Measurements from ENCODE around the gene NBR1.

The NBR1 gene

DNA sequence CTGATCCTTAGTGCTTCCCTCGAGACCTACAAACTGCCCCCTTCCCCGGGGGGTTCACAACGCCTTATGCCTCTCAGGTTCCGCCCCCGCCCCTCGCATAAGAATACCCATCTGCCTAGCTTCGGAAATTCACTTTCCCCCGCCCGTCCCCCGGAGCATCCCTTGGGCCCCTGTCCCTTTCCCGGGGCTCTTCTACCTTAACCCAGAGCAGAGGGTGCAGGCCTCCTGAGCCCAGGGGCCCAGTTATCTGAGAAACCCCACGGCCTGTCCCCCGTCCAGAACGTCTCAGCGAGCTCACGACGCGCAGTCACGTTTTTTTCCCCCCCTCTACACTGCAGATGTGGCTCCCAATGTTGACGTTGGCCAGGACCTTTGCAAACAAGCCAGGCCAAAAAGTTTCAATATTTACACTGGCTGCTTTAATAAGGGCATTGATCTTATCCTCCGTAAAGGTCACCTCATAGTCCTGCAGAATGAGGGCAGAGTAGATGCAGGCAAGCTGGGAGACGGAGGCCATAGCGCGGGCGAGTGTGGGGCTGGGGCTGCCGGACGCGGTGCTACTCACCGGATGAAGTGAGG, 1.4 kb upstream of the NBR1 start:
- ChIA-PET POLR2A (interaction anchor here (0.6 to 2.5 kb wide), 15 partner anchors 19 to 224 kb away, joined by 3 to 27 read pairs (median 4); partner anchors contain the start of genes BRCA1 and RPL27), CTCF (interaction anchor here (0.6 to 1.0 kb wide), 2 partner anchors 48 to 200 kb away, joined by 3 read pairs; no protein-coding TSS in a partner anchor)
- peak; percentile 21 for DNase-seq (ENCODE audit: extremely low spot score)
- no peak for TF ChIP-seq PKNOX1 (IDR thresholded peaks at IDR 0.05)
- peak; percentile 89 for TF ChIP-seq L3MBTL2 (conservative IDR thresholded peaks at IDR 0.05)
- no peak for TF ChIP-seq SUZ12 (IDR thresholded peaks at IDR 0.05)
- no peak for TF ChIP-seq FOXM1 (IDR thresholded peaks at IDR 0.05; ENCODE audit: borderline replicate concordance)
- no peak for TF ChIP-seq ARNT (IDR thresholded peaks at IDR 0.05)

DNA sequence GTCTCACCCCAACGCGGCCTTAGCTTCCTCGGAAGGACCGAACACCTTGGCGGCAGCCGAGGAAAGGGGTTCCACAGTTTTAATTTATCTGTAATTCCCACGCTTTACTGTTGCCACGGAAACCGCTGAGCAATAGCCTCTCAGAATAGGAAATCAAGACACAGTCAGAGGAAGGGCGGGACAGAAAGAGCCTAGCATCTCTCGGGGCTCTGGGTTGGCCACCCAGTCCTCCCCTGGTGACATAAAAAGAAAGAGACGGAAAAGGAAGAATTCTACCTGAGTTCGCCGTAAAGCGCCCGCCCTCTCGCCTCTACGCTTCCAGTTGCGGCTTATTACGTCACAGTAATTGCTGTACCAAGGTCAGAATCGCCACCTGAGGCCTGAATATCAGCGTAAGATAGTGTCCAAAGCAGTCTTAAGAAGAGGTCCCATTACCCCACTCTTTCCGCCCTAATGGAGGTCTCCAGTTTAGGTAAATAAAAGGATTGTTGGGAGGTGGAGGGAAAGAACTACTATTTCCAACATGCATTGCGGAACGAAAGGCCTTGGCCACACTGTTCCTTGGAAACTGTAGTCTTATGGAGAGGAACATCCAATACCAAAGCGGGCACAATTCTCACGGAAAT, 761 bp upstream of the NBR1 start:
- TF ChIP-seq ARNT (IDR thresholded peaks at IDR 0.05): no peak
- no peak for TF ChIP-seq NFRKB (IDR thresholded peaks at IDR 0.05)
- TF ChIP-seq L3MBTL2 (conservative IDR thresholded peaks at IDR 0.05): no peak
- peak; percentile 53 for TF ChIP-seq ELF4 (IDR thresholded peaks at IDR 0.05)
- TF ChIP-seq TARDBP (IDR thresholded peaks at IDR 0.05): no peak
- CTCF ChIA-PET: interaction anchor here (1.0 kb wide), 1 partner anchor 199 kb away, joined by 3 read pairs; no protein-coding TSS in a partner anchor
- POLR2A ChIA-PET: interaction anchor here (0.6 to 2.5 kb wide), 12 partner anchors 20 to 224 kb away, joined by 3 to 27 read pairs (median 4); partner anchors contain the start of gene BRCA1

DNA sequence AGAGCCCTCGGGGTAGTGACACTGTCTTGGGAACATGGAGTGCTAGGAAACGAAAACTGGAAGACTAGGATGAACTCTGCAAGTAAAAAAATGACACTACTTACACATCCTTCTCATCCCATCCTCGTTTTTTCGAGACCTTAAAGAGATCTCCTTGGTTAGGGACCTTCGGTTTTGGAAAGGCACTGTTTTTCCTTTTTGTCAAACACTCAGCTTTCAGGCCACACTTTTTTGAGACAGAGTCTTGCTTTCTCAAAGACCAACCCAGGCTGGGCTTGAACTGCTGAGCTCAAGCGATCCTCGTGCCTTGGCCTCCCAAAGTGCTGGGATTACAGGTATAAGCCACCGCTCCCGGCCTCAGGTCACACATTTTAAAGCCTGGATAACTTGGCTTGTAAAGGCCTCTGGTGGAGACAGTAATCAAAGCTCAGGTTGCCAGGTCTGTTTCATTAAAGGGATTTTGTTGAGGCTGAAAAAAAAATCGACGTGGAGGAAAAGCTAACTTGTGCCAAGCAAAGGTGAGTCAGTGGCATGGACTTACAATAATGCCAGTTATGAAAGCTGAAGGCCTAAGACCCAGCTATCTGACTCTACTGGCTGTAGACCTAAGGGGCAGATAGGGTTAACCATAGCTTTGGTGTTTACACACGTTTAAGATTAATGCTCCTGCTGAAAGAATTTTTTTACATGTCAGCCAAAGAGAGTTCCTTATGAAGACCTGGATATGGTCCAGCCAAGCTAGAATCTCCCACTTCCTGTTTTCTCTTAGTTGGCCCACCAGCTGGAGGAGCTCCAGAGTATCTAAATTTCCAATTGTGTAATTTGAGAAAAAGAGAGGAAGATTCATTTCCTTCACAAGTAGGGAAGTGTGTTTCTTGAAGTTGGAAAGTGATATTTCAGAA, 823 bp downstream of the NBR1 start:
- no peak for DNase-seq (ENCODE audit: extremely low spot score)
- ChIA-PET POLR2A (interaction anchor here (0.7 to 2.6 kb wide), 15 partner anchors 8 to 226 kb away, joined by 3 to 49 read pairs (median 4); partner anchors contain the start of gene BRCA1), CTCF (interaction anchor here (0.6 to 1.5 kb wide), 4 partner anchors 47 to 530 kb away, joined by 3 read pairs; partner anchors contain the start of genes BRCA1 and VAT1)
- TF ChIP-seq L3MBTL2 (conservative IDR thresholded peaks at IDR 0.05) (no peak), CTBP1 (IDR thresholded peaks at IDR 0.05; ENCODE audit: borderline replicate concordance) (no peak), LEF1 (IDR thresholded peaks at IDR 0.05; ENCODE audit: borderline replicate concordance) (no peak), NFRKB (IDR thresholded peaks at IDR 0.05) (no peak), FOXK2 (IDR thresholded peaks at IDR 0.05) (no peak), SP1 (IDR thresholded peaks at IDR 0.05) (no peak), ELF4 (IDR thresholded peaks at IDR 0.05) (peak; percentile 42; the same call in 1 of the 2 replicates), TARDBP (IDR thresholded peaks at IDR 0.05) (no peak)

More for the DNA sequence above, 761 bp upstream of the NBR1 start:
- peak; percentile 87 for DNase-seq (ENCODE audit: extremely low spot score)

DNA sequence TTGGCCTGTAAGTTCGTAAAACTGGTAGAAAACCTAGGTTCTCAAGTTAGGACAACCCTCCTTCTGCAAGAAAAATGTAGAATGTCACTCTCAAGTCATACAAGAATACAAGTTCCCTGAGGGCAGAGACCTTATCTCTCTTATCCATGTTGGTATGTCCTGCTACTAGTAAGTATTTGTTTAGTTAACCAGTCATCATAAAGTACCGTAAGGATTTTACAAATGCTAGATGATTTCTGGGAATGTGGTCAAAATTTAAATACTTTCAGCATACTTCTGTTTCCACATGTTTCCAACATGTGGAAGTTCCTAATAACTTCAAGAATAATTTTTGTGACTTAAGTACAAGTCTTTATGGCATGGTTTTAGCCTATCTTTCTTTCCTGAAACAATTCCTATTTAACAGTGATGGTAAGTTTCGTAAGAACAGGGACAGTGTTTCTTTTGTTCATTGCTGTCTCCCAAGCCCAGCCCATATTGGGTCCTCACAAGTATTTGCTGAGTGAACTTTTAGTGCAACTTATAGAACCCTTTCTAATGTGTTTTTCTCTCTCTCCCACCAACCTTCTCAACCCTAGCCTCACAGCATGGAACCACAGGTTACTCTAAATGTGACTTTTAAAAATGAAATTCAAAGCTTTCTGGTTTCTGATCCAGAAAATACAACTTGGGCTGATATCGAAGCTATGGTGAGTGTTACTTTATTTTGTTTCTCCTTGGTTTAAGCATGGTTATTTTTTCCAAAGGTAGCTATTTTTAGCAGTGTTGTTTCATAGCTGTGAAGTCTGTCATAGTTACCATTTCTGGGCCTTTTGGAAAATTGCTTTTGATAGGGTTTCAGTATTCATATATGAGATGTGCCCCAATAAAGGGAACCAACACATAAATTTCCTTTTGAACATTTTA, 4.5 kb downstream of the NBR1 start:
- no peak for TF ChIP-seq L3MBTL2 (conservative IDR thresholded peaks at IDR 0.05)
- no peak for TF ChIP-seq FOXM1 (IDR thresholded peaks at IDR 0.05; ENCODE audit: borderline replicate concordance)
- no peak for TF ChIP-seq FOXA1 (IDR thresholded peaks at IDR 0.05)
- no peak for TF ChIP-seq LEF1 (IDR thresholded peaks at IDR 0.05; ENCODE audit: borderline replicate concordance)
- TF ChIP-seq NFRKB (IDR thresholded peaks at IDR 0.05): no peak
- TF ChIP-seq ARNT (IDR thresholded peaks at IDR 0.05): no peak
- no peak for TF ChIP-seq SP1 (IDR thresholded peaks at IDR 0.05)
- no peak for TF ChIP-seq TARDBP (IDR thresholded peaks at IDR 0.05)
- TF ChIP-seq FOXK2 (IDR thresholded peaks at IDR 0.05): no peak
- TF ChIP-seq ZNF384 (IDR thresholded peaks at IDR 0.05): no peak
- no peak for TF ChIP-seq HDGF (IDR thresholded peaks at IDR 0.05; ENCODE audit: borderline replicate concordance)
- TF ChIP-seq CTBP1 (IDR thresholded peaks at IDR 0.05; ENCODE audit: borderline replicate concordance): no peak
- TF ChIP-seq PKNOX1 (IDR thresholded peaks at IDR 0.05): no peak
- TF ChIP-seq SUZ12 (IDR thresholded peaks at IDR 0.05): no peak
- TF ChIP-seq BHLHE40 (IDR thresholded peaks at IDR 0.05; ENCODE audit: borderline replicate concordance): no peak
- no peak for TF ChIP-seq ELF4 (IDR thresholded peaks at IDR 0.05)
- ChIA-PET POLR2A (no interaction called here), CTCF (no interaction called here)
- DNase-seq (ENCODE audit: extremely low spot score): no peak

- ChIA-PET POLR2A (no interaction called here), CTCF (no interaction called here)
- no peak for DNase-seq (ENCODE audit: extremely low spot score)
- no peak for TF ChIP-seq L3MBTL2 (conservative IDR thresholded peaks at IDR 0.05)
- TF ChIP-seq ELF4 (IDR thresholded peaks at IDR 0.05): no peak
- TF ChIP-seq BHLHE40 (IDR thresholded peaks at IDR 0.05; ENCODE audit: borderline replicate concordance): no peak
- TF ChIP-seq HDGF (IDR thresholded peaks at IDR 0.05; ENCODE audit: borderline replicate concordance): no peak
- no peak for TF ChIP-seq NFRKB (IDR thresholded peaks at IDR 0.05)
- TF ChIP-seq LEF1 (IDR thresholded peaks at IDR 0.05; ENCODE audit: borderline replicate concordance): no peak
- no peak for TF ChIP-seq FOXK2 (IDR thresholded peaks at IDR 0.05)
- no peak for TF ChIP-seq ARNT (IDR thresholded peaks at IDR 0.05)
- no peak for TF ChIP-seq CTBP1 (IDR thresholded peaks at IDR 0.05; ENCODE audit: borderline replicate concordance)
- TF ChIP-seq PKNOX1 (IDR thresholded peaks at IDR 0.05): no peak
- TF ChIP-seq TARDBP (IDR thresholded peaks at IDR 0.05): no peak
- TF ChIP-seq SP1 (IDR thresholded peaks at IDR 0.05): no peak
- TF ChIP-seq SUZ12 (IDR thresholded peaks at IDR 0.05): no peak
- no peak for TF ChIP-seq FOXM1 (IDR thresholded peaks at IDR 0.05; ENCODE audit: borderline replicate concordance)
- TF ChIP-seq FOXA1 (IDR thresholded peaks at IDR 0.05): no peak
- no peak for TF ChIP-seq ZNF384 (IDR thresholded peaks at IDR 0.05)
Observed at GRCh38 chr17:43176119-43176570, 5.1 kb downstream of the NBR1 start.

All from HEK293T (cell line).